HG03521 (cell line): ENCODE data around the gene NRG2.

Experiments
- ATAC-seq: cut with Tn5 transposase; IDR thresholded peaks from one replicate; pipeline ENCODE4 v1.9.1; 2021; ENCODE audit warnings: mild to moderate bottlenecking, moderate library complexity; ENCODE audit not compliant: unreplicated experiment

NRG2 gene

GRCh38 chr5:139975306-139975705 is 67.8 kb downstream of the NRG2 start:
- no peak for ATAC-seq

GRCh38 chr5:139974661-139975060 is 68.4 kb downstream of the NRG2 start:
- ATAC-seq: no peak

- no peak for ATAC-seq
These were observed 71.8 kb downstream of the NRG2 start for GRCh38 chr5:139971202-139971725.

- ATAC-seq: no peak
These were observed 73.8 kb downstream of the NRG2 start for GRCh38 chr5:139969318-139969717.

- peak; percentile 96 for ATAC-seq
These were observed 74.4 kb downstream of the NRG2 start for GRCh38 chr5:139968547-139969261.

GRCh38 chr5:139967353-139967752 is 75.7 kb downstream of the NRG2 start:
- ATAC-seq: no peak

- no peak for ATAC-seq
These were observed 76.2 kb downstream of the NRG2 start for GRCh38 chr5:139966856-139967255.

GRCh38 chr5:139964994-139965565 is 78.0 kb downstream of the NRG2 start:
- ATAC-seq: no peak

- ATAC-seq: no peak
These were observed 78.7 kb downstream of the NRG2 start for GRCh38 chr5:139964266-139964993.

DNA sequence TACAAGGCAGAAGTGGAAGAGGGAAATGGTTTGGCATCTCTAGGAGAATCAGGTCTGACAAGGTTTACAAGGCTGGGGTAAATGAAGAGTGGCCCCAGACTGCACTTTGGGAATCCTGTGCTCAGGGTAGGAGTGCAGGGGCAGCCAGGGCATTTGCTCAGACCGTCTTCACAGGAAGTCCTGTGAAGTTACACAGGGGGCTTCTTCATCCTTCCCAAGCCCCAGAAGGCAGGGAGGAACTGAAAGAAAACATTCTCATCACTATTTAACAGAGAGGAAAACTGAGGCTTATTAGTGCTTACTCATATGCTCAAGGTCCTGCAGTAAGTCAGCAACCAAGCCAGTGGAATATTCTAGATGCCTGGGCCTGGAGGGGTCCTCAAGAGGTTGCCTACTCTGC is 80.7 kb downstream of the NRG2 start:
- no peak for ATAC-seq

- no peak for ATAC-seq
These were observed 81.5 kb downstream of the NRG2 start for GRCh38 chr5:139961435-139962157.

- no peak for ATAC-seq
These were observed 82.2 kb downstream of the NRG2 start for GRCh38 chr5:139960723-139961383.

GRCh38 chr5:139958432-139959148 is 84.5 kb downstream of the NRG2 start:
- no peak for ATAC-seq

DNA sequence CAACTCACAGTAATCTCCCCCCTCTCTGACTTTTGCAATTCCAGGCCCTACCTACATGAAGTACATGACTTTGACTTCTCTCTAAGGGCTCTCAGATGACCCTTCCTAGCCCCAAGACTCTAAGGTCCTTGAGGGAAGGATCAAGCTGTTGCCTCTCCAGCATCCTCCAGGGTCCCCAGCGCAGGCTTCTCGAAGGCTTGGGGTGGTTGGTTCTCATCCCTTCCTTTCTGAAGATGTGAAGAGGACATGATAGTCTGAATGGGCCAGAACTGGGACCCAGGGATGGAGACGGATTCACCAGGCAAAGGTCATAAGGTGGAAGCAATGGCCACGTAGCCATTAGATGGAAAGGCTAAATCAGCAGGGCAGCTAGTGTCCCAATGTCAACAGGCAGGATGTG is 86.8 kb downstream of the NRG2 start:
- ATAC-seq: no peak

DNA sequence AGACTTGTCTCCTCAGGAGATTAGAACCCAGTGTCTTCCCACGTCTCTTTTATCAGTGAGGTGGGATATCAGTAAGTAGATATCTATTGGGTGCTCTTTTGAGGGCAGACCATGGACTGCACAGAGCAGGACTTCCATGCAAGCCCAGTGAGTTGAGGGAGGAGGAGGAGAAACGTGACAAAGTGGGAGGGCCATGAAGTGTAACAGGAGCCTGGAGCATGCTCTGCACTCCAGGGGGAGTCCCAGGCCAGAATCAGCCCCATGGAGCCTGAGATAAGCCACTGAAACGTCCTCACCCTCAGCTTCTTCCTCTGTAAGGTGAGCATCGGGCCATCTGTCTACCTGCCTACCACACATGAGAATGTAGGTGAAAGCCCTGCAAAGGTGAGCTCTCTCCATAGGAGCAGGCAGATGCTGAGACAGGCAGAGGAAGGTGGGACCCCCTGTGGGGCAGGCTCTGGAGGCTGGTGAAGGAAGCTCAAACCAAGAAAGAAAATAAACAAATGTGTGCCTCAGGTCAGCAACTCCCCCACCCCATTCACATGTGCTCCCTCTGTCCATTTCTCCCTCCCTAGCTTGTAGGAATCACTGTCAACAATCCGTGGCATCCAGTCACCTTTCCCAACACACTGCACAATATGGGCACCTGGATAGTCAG is 87.4 kb downstream of the NRG2 start:
- no peak for ATAC-seq

- ATAC-seq: no peak
These were observed 88.0 kb downstream of the NRG2 start for GRCh38 chr5:139955053-139955605.

- ATAC-seq: no peak
These were observed 88.6 kb downstream of the NRG2 start for GRCh38 chr5:139954462-139954861.

GRCh38 chr5:139954022-139954421 is 89.1 kb downstream of the NRG2 start:
- no peak for ATAC-seq

GRCh38 chr5:139952574-139952973 is 90.5 kb downstream of the NRG2 start:
- no peak for ATAC-seq
